HG02970 (cell line): ENCODE measurements around the gene ARMC2.
"Not testable (repeated sequence)": the region's sequence is repeated elsewhere in the genome, so short reads cannot be mapped to it uniquely, and the experiment has no call there.

Source experiments
- ATAC-seq: cut with Tn5 transposase; IDR thresholded peaks from one replicate; pipeline ENCODE4 v1.9.1; 2021; ENCODE audit warnings: mild to moderate bottlenecking, moderate library complexity, moderate number of reproducible peaks; ENCODE audit not compliant: unreplicated experiment, low FRiP score

ARMC2 gene

DNA sequence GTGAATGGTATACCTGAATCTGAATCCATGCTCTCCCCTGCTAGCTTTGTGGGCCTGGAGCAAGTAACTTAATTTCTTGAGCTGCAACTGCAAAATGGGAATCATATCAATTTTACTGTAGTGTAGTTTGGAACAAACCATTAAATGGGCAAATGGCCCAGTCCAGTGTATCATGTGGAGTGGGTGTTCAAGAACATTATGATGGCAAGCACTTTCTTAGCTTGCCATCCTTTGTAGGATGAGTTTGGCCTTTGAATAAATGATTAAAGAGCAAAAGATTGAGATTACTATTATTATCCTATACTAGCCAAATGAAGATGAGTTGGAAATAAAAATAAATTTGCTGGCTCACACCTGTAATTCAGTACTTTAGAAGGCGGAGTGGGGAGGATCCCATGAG, 126.0 kb downstream of the ARMC2 start:
- ATAC-seq, result no peak

GRCh38 chr6:108978638-108979037, 130.4 kb downstream of the ARMC2 start:
- ATAC-seq, result not testable (repeated sequence)

DNA sequence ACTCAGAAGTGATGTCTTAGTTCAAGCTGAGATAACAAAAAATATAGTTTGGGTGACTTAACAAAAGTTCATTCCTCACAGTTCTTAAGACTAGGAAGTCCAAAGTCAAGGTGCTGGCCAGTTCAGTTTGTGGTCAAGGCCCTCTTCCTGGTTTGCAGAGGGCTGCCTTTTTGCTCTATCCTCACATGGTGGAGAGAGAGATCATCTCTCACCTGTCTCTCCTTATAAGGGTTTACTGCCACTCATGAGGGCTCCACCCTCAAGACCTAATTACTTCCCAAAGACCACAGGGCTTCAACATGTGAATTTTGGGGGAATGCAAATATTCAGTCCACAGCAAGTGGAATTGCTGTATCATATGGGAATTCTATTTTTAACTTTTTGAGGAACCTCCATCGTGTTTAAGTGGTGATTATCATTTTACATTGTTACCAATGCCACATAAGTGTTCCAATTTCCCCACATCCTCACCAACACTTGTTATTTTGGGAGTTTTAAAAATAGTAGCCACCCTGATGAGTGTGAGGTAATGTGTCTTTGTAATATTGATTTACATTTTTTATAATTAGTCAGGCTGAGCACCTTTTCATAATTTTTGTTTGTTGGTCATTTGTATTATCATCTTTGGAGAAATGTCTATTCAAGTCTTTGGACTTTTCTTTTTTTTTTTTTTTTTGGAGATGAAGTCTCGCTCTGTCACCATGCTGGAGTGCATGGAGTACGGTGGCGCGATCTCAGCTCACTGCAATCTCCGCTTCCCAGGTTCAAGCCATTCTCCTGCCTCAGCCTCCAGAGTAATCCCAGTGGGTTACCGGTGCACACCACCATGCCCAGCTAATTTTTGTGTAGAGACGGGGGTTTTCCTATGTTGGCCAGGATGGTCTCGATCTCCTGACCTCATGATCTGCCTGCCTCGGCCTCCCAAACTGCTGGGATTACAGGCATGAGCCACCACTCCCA, 134.2 kb downstream of the ARMC2 start:
- ATAC-seq, result no peak

- ATAC-seq, result no peak
Observed at GRCh38 chr6:108983151-108983550, 134.9 kb downstream of the ARMC2 start.

- no peak for ATAC-seq
Observed at GRCh38 chr6:108985301-108985700, 137.1 kb downstream of the ARMC2 start.

DNA sequence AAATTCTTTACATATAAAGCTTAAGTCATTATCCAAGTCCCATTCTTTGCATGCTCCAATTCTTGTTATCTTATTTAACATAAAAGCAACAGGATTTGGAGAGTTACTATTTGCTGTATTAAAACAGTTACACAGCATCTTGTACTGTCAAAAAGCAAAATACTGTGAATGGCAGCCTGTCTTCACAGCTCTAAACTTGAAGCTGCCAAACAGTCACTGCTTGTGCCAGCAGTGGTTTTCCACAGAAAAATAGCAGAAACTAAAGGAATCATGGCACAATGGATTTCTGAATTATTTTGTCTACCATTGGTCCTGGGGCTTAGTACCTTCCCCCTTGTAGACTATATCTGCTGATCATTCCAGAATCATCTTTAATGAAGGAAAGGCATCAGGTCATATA, 138.9 kb downstream of the ARMC2 start:
- ATAC-seq, result no peak

DNA sequence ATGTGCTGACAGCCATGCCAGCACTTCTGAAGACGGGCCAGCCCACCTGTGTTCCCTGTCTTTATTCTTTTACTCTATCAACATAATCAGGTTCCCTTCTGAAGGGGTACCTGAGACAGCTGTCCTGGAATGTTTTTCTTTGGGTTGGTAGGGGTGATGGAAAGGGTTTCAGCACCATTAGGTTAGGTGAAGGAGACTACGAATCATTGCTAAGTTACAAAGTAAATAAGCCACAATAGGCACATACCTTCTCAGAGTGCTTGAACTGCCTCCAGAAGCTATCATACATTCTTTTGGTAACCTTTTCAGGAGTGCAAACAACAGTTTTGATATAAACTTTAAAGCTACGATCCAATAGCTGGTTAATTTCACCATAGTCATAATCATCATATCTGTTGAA, 140.1 kb downstream of the ARMC2 start:
- ATAC-seq, result no peak

GRCh38 chr6:108988765-108989164, 140.5 kb downstream of the ARMC2 start:
- no peak for ATAC-seq

- no peak for ATAC-seq
Observed at GRCh38 chr6:108989700-108990099, 141.5 kb downstream of the ARMC2 start.

DNA sequence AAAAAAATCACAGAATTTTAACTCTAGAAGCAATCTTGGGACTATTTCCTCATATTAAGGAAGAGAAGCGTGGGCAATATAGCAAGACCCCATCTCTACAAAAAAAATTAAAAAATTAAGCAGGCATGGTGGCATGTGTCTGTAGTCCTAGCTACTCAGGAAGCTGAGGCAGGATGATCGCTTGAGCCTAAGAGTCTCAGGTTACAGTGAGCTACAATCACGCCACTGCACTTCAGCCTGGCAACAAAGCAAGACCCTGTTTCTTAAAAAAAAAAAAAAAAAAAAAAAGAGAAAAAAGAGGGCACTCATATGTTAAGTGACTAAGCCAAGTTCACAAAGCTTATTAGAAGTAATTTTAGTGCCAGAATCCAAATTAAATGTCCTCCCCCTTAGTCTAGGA, 145.7 kb downstream of the ARMC2 start:
- ATAC-seq, result no peak

- no peak for ATAC-seq
Observed at GRCh38 chr6:108995296-108995695, 147.1 kb downstream of the ARMC2 start.

DNA sequence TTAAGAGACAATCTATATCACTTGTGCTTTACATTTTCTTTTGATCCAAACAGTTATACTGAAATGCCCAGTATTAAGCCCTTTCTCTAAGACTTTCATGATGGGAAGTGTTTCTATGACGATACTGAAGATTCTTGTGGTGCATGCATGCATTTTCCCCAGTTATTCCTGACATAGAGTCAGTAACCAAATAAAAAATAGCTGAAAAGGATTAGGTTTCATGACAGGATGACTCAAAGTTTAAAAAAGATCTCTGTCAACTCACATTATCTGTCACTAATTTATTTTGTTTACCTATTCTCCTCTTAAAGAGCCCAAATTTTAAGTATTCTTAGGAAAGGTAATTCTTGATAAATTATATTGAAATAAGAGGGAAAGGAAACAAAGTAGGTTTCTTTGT, 148.0 kb downstream of the ARMC2 start:
- ATAC-seq, result no peak

DNA sequence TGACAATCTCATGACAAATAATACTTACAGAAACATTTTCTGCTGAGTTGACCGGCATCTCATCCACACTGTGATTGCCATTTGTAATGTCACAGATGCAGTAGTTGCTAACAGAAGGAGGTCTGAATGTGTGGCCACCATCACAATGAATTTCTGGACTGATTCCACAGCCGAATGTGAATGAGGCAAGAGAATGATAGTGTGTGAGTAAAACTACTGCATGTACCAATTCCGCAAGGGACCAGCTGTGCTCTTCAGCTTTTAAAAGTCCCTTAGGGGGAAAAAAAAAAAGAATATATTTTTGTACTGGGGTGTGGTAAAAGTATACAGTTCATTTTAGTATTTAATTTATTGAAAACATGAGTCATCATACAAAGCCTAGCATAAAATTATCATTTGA, 150.3 kb downstream of the ARMC2 start:
- no peak for ATAC-seq

GRCh38 chr6:108999428-108999827, 151.2 kb downstream of the ARMC2 start:
- ATAC-seq, result no peak

DNA sequence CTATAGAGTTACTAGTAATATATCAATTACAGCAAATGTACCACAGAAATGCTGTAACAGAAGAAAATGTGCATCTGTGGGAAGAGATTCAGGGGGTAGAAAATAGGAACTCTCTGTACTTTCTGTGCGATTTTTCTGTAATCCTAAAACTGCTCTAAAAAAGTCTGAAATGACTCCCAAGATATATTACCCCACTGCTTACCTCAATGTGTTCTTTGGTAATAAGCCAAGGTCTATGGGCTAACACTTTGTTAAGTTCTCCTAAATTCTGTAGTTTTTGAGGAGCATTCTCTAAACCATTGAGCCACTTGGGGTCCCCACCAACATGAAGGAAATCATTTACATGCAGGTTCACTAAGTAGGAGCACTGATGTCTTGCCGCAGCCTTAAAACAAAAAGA, 152.1 kb downstream of the ARMC2 start:
- ATAC-seq, result no peak

- ATAC-seq, result no peak
Observed at GRCh38 chr6:109001291-109001894, 153.2 kb downstream of the ARMC2 start.

GRCh38 chr6:109002051-109002697, 154.0 kb downstream of the ARMC2 start:
- ATAC-seq, result no peak

GRCh38 chr6:109002882-109003281, 154.7 kb downstream of the ARMC2 start:
- ATAC-seq, result no peak

DNA sequence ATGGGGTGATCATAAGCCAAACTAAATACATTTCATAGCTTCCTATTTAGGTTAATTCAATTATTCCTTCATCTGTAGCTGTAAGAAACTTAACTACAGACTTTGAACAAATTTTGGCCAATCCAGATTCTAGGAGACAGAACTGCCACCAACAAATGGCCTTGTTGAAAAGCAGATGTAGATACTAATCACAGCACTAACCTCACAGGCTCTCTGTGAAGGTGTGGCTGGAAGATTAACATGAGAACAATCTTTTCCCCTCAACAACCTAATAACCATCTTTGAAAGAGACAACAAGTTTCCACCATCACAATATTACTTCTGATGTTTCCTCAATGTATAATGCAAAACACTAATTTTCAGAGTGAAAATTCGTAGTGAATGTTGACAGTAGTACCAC, 158.6 kb downstream of the ARMC2 start:
- no peak for ATAC-seq

DNA sequence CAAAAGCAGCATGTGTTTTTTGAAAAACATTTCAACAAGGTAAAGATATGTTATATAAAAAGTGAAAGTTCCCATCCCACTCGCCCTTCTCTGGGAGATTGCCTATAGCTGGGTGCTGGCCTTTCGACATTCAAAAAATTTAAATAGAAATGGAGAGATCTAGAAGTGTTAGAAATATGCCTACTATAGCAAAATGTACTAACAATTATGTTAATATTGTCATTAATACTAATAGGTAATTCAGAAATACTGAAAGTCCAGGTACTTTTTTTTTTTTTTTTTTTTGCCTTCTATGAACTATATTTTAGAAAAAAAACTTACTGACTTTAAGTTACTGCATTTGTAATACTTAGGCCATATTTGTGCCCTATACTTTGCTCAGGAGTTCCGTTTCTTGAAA, 159.3 kb downstream of the ARMC2 start:
- ATAC-seq, result no peak

GRCh38 chr6:109008054-109008453, 159.8 kb downstream of the ARMC2 start:
- no peak for ATAC-seq
